K562 (cell line): Measurements from ENCODE around the gene MMP21. TPM values are rescaled to one million over a fixed set of nuclear protein-coding genes. Genes with fewer than 3 reads are reported as not detected.

ENCODE experiments used
- FOSL1 ChIP-seq: fragments of 200-800 bp; sonication (Bioruptor generic); conservative IDR thresholded peaks from 2 replicates; pipeline ENCODE4 v1.6.1; 2016; ENCODE audit warnings: missing genetic modification characterization, missing compliant biosample characterization
- FOXK2 ChIP-seq, 2 experiments: fragments of 450-650 bp; IDR thresholded peaks in 1 of 2; conservative IDR thresholded peaks in 1 of 2; 2 replicates each; pipeline ENCODE4 v1.6.1; 2016; ENCODE audit warnings: low read depth in 2 of 2, mild to moderate bottlenecking in 1 of 2
- IFI16 ChIP-seq: fragments of 250-450 bp; sonication (Bioruptor Pico); IDR thresholded peaks from 2 replicates; pipeline ENCODE4 v2.1.2; 2022; ENCODE audit warnings: mild to moderate bottlenecking, inconsistent platforms
- JUND ChIP-seq, 2 experiments: IDR thresholded peaks; 2 replicates in 1 of 2; 3 replicates in 1 of 2; pipeline ENCODE4 v1.6.1; 2011; ENCODE audit warnings: borderline replicate concordance in 2 of 2, low read depth in 2 of 2, low read length in 2 of 2, improper control_type of control experiment in 1 of 2, missing biosample characterization in 1 of 2, missing genetic modification characterization in 1 of 2, missing genetic modification reagents in 1 of 2
- MYBL2 ChIP-seq, 2 experiments: fragments of 450-650 bp in 1 of 2; sonication (generic) in 1 of 2; formaldehyde crosslinking in 1 of 2; IDR thresholded peaks; 2 replicates each; pipeline versions ENCODE4 v1.6.1 to v1.8.1; 2017 to 2022; ENCODE audit warnings: borderline replicate concordance in 1 of 2, inconsistent platforms in 1 of 2, low read depth in 1 of 2, mild to moderate bottlenecking in 1 of 2, missing genetic modification reagents in 1 of 2, moderate library complexity in 1 of 2
- POLR2A ChIP-seq: fragments of 450-650 bp; conservative IDR thresholded peaks from 2 replicates; pipeline ENCODE4 v1.6.1; 2016
- RB1 ChIP-seq: fragments of 450-650 bp; IDR thresholded peaks from 2 replicates; pipeline ENCODE4 v1.6.1; 2017; ENCODE audit warnings: low read depth, mild to moderate bottlenecking
- RBFOX2 ChIP-seq: fragments of 200-400 bp; formaldehyde crosslinking; IDR thresholded peaks from 2 replicates; pipeline ENCODE4 v1.6.1; 2017; ENCODE audit warnings: low read depth, mild to moderate bottlenecking, low read length, moderate library complexity
- SIN3A ChIP-seq, 2 experiments: fragments of 150-350 bp in 1 of 2; IDR thresholded peaks; 2 replicates each; pipeline ENCODE4 v1.6.1; 2011 to 2016; ENCODE audit warnings: borderline replicate concordance in 2 of 2, low read depth in 2 of 2, low read length in 2 of 2, mild to moderate bottlenecking in 2 of 2, moderate library complexity in 2 of 2; ENCODE audit not compliant: control insufficient read depth in 1 of 2
- SIN3B ChIP-seq: fragments of 450-650 bp; IDR thresholded peaks from 2 replicates; pipeline ENCODE4 v1.6.1; 2017; ENCODE audit warnings: low read depth, mild to moderate bottlenecking, moderate library complexity
- TAF1 ChIP-seq: IDR thresholded peaks from 2 replicates; pipeline ENCODE4 v1.6.1; 2011; ENCODE audit warnings: mild to moderate bottlenecking, low read length, moderate library complexity; ENCODE audit not compliant: insufficient read depth, control insufficient read depth, severe bottlenecking; ENCODE audit errors: extremely low read depth
- TCF3 ChIP-seq: sonication (generic); formaldehyde crosslinking; IDR thresholded peaks from 2 replicates; pipeline ENCODE4 v1.4.0; 2020; ENCODE audit warnings: mild to moderate bottlenecking, missing genetic modification reagents
- TOE1 ChIP-seq, 2 experiments: fragments of 450-650 bp in 1 of 2; sonication (generic) in 1 of 2; formaldehyde crosslinking in 1 of 2; IDR thresholded peaks; 2 replicates each; pipeline versions ENCODE4 v1.7.1 to v1.8.0; 2016 to 2022; ENCODE audit warnings: borderline replicate concordance in 2 of 2, mild to moderate bottlenecking in 2 of 2, antibody characterized with exemption in 1 of 2, inconsistent platforms in 1 of 2, low read depth in 1 of 2, missing genetic modification reagents in 1 of 2, moderate library complexity in 1 of 2
- TRIM28 ChIP-seq: fragments of 450-650 bp; IDR thresholded peaks from 2 replicates; pipeline ENCODE4 v1.6.1; 2017
- ZNF431 ChIP-seq: sonication (generic); formaldehyde crosslinking; IDR thresholded peaks from 2 replicates; pipeline ENCODE4 v1.8.0; 2022; ENCODE audit warnings: mild to moderate bottlenecking, missing genetic modification reagents
- ZNF766 ChIP-seq: fragments of 200-800 bp; sonication (Bioruptor generic); conservative IDR thresholded peaks from 2 replicates; pipeline ENCODE4 v1.6.1; 2016; ENCODE audit warnings: missing genetic modification characterization, missing compliant biosample characterization
- ZZZ3 ChIP-seq: fragments of 450-650 bp; IDR thresholded peaks from 2 replicates; pipeline ENCODE4 v1.6.1; 2016; ENCODE audit warnings: antibody characterized with exemption, mild to moderate bottlenecking, moderate library complexity
- polyA plus RNA-seq, 8 experiments: library from polyadenylated mRNA; depleted of rRNA in 4 of 8; stranded (reverse) in 5 of 8; unstranded in 3 of 8; fragments of >200 nt; fragmentation: Nextera tagmentation in 2 of 8; fragmentation: Illumina TruSeq in 1 of 8; extraction: Ambion mirVana in 2 of 8; extraction: Trizol in 1 of 8; gene quantifications; 2 replicates each; pipeline versions ENCODE4 v1.2.1 to v1.2.3, GENCODE V29; 2011 to 2014; ENCODE audit warnings: inconsistent platforms in 1 of 8, missing spikeins in 1 of 8
- total RNA-seq, 7 experiments: library from RNA; depleted of rRNA in 6 of 7; stranded (reverse); fragments of >200 nt in 6 of 7; fragmentation: Illumina TruSeq in 2 of 7; extraction: Trizol in 2 of 7; gene quantifications; 2 replicates each; pipeline versions ENCODE4 v1.2.1 to v1.2.3, GENCODE V29; 2011 to 2021; ENCODE audit warnings: low replicate concordance in 1 of 7
- TF ChIP-seq, protein P1 (sequence below): sonication (generic); formaldehyde crosslinking; IDR thresholded peaks from 2 replicates; pipeline ENCODE4 v1.8.0; 2022; ENCODE audit warnings: missing genetic modification reagents, mild to moderate bottlenecking, moderate library complexity, borderline replicate concordance
- TF ChIP-seq, protein P2 (sequence below): fragments of 450-650 bp; IDR thresholded peaks from 2 replicates; pipeline ENCODE4 v1.6.1; 2014; ENCODE audit warnings: low read depth, mild to moderate bottlenecking, moderate library complexity, borderline replicate concordance
- TF ChIP-seq, protein P3 (sequence below): IDR thresholded peaks from 2 replicates; pipeline ENCODE4 v1.6.1; 2012; ENCODE audit warnings: low read depth, low read length, improper control_type of control experiment, borderline replicate concordance

MMP21 gene
- total and polyA plus RNA-seq, 9 of the 15 experiments (the other 6 are each of a cell fraction or from before 2014, with no cell fraction given), result not detected

DNA sequence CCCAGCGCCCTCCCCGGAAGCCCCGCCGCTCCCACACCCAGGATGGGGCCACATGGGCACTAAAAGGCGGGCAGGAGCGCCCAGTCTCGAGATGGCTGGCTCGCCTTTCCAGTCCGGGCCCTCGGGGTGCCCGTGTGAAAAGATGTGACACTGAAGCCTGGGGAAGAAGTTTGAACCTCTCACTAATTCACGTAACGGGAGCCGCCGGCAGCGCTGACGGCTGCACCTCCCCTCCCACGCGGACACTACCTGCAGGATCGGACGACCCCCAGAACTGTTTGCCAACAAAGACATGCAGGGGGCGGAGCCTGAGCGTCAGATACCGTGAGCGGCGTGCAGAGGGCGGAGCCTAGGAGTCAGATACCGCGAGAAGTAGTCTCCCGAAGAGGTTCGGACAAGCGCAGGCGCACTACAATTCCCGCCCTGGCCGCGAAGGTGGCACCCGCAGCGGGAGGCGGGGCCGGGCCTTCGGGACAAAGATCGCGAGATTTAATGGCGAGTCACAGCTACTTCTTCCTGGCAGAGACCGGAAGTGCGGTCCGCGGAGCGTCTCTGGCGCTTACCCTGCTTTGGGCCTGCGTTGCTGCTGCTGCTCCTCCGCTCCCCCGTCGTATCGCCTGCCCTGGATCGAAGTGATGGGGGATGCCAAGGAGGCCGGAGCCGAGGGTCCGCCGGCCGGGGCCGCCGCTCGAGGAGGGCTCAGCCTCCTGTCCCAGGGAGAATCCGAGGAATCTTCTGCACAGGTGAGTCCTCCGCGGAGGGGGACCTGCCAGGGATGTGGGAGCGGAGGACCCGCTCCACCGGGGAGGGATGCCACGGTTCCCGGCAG is 56.2 kb downstream of the MMP21 start, which contains the start of gene EDRF1 (continued):
- peak; percentile 56; the same call in 1 of the 2 replicates for TF ChIP-seq SIN3B
- peak; percentile 89 for TF ChIP-seq POLR2A
- TF ChIP-seq, protein P1, sequence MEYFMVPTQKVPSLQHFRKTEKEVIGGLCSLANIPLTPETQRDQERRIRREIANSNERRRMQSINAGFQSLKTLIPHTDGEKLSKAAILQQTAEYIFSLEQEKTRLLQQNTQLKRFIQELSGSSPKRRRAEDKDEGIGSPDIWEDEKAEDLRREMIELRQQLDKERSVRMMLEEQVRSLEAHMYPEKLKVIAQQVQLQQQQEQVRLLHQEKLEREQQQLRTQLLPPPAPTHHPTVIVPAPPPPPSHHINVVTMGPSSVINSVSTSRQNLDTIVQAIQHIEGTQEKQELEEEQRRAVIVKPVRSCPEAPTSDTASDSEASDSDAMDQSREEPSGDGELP (CRISPR knock-in tag), result 0 out of 2 replicates have a peak, but pooled peaks have one; percentile 46
- no peak for TF ChIP-seq TOE1 (IDR thresholded peaks at IDR 0.05; ENCODE audit: borderline replicate concordance)
- no peak for TF ChIP-seq TOE1 (CRISPR knock-in tag; IDR thresholded peaks at IDR 0.05; ENCODE audit: borderline replicate concordance, low read depth)
- TF ChIP-seq TCF3 (CRISPR knock-in tag), result no peak
- TF ChIP-seq FOSL1 (tag), result no peak
- peak; percentile 7 for TF ChIP-seq RB1
- peak; percentile 67 for TF ChIP-seq TAF1
- peak; percentile 94 for TF ChIP-seq RBFOX2
- 0 out of 4 replicates have a peak, but pooled peaks of 1 of the 2 experiments have one; percentile 16 for TF ChIP-seq FOXK2 (conservative IDR thresholded peaks at IDR 0.05 in 1 of 2, IDR thresholded peaks at IDR 0.05 in 1 of 2; ENCODE audit: low read depth in 2 of 2)
- TF ChIP-seq, protein P2, sequence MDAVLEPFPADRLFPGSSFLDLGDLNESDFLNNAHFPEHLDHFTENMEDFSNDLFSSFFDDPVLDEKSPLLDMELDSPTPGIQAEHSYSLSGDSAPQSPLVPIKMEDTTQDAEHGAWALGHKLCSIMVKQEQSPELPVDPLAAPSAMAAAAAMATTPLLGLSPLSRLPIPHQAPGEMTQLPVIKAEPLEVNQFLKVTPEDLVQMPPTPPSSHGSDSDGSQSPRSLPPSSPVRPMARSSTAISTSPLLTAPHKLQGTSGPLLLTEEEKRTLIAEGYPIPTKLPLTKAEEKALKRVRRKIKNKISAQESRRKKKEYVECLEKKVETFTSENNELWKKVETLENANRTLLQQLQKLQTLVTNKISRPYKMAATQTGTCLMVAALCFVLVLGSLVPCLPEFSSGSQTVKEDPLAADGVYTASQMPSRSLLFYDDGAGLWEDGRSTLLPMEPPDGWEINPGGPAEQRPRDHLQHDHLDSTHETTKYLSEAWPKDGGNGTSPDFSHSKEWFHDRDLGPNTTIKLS, result peak; percentile 81
- no peak for TF ChIP-seq ZNF431 (CRISPR knock-in tag)
- TF ChIP-seq SIN3A (IDR thresholded peaks at IDR 0.05; ENCODE audit: borderline replicate concordance in 2 of 2, control insufficient read depth in 1 of 2, low read depth in 2 of 2, low read length in 2 of 2), result peak; percentile 70 to 75; a peak in 2 of 4 replicates
- TF ChIP-seq ZZZ3, result peak; percentile 90
- no peak for TF ChIP-seq ZNF766 (CRISPR knock-in tag)
- no peak for TF ChIP-seq MYBL2 (IDR thresholded peaks at IDR 0.05; ENCODE audit: low read depth)
- TF ChIP-seq MYBL2 (CRISPR knock-in tag; IDR thresholded peaks at IDR 0.05; ENCODE audit: borderline replicate concordance), result no peak
- 0 out of 2 replicates have a peak, but pooled peaks have one; percentile 21 for TF ChIP-seq TRIM28
- TF ChIP-seq, protein P3, sequence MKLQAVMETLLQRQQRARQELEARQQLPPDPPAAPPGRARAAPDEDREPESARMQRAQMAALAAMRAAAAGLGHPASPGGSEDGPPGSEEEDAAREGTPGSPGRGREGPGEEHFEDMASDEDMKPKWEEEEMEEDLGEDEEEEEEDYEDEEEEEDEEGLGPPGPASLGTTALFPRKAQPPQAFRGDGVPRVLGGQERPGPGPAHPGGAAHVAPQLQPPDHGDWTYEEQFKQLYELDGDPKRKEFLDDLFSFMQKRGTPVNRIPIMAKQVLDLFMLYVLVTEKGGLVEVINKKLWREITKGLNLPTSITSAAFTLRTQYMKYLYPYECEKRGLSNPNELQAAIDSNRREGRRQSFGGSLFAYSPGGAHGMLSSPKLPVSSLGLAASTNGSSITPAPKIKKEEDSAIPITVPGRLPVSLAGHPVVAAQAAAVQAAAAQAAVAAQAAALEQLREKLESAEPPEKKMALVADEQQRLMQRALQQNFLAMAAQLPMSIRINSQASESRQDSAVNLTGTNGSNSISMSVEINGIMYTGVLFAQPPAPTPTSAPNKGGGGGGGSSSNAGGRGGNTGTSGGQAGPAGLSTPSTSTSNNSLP, result no peak
- peak; percentile 2; the same call in 1 of the 2 replicates for TF ChIP-seq JUND (IDR thresholded peaks at IDR 0.05; ENCODE audit: borderline replicate concordance, low read depth, low read length)
- no peak; the same call in 2 of the 3 replicates for TF ChIP-seq JUND (tag; IDR thresholded peaks at IDR 0.05; ENCODE audit: borderline replicate concordance, low read depth, low read length)
- TF ChIP-seq IFI16 (CRISPR knock-in tag), result no peak
